Adrenal gland (tissue), 5 donors: ENCODE data around the gene KCNA1.

Experiments used
- POLR2A ChIP-seq, 2 donors: fragments of 450-650 bp; IDR thresholded peaks; one replicate each; pipeline ENCODE4 v1.6.1; 2017; ENCODE audit warnings: antibody characterized with exemption in 2 of 2, mild to moderate bottlenecking in 2 of 2, moderate library complexity in 1 of 2
- TF ChIP-seq, protein P1 (sequence below), 6 experiments: fragments of 450-650 bp in 4 of 6; fragments of 200-600 bp in 2 of 6; sonication (generic) in 1 of 6; IDR thresholded peaks; 1 replicate in 5 of 6; 2 replicates in 1 of 6; pipeline versions ENCODE4 v1.5.1 to v1.8.0; 2016 to 2021; ENCODE audit warnings: antibody characterized with exemption in 6 of 6, mild to moderate bottlenecking in 2 of 6, moderate library complexity in 1 of 6
- donor health status: DM: no; HTN: no; CAD: no.

- TF ChIP-seq POLR2A (IDR thresholded peaks at IDR 0.05) = no peak
- TF ChIP-seq, protein P1, sequence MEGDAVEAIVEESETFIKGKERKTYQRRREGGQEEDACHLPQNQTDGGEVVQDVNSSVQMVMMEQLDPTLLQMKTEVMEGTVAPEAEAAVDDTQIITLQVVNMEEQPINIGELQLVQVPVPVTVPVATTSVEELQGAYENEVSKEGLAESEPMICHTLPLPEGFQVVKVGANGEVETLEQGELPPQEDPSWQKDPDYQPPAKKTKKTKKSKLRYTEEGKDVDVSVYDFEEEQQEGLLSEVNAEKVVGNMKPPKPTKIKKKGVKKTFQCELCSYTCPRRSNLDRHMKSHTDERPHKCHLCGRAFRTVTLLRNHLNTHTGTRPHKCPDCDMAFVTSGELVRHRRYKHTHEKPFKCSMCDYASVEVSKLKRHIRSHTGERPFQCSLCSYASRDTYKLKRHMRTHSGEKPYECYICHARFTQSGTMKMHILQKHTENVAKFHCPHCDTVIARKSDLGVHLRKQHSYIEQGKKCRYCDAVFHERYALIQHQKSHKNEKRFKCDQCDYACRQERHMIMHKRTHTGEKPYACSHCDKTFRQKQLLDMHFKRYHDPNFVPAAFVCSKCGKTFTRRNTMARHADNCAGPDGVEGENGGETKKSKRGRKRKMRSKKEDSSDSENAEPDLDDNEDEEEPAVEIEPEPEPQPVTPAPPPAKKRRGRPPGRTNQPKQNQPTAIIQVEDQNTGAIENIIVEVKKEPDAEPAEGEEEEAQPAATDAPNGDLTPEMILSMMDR (IDR thresholded peaks at IDR 0.05) = no peak
Observed at GRCh38 chr12:4905316-4905715, 4.4 kb upstream of the KCNA1 start.
